ENCODE results near the gene CES5A.

DNA sequence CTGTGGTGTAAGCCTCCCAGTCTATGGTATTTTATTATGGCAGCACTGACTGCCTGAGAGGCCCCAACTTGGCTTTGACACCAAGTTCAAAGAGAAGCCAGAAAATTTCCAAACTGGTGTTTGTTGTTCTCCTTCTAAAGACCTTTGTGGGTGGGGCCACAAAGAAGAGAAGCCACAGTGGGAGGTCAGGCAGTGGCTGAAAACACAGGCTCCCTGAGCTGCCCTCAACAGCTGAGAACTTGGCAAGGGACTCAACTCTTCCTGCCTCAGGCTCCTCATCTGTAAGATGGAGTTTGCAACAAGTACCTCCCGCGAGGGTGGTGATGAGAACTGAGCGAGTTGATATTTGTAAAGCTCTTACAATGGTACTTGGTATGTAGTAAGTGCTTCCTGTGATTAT is 18.2 kb downstream of the CES5A start:
- TF ChIP-seq POLR2AphosphoS5 (IDR thresholded peaks at IDR 0.05; ENCODE audit: low read depth, low read length) (no peak), TAF1 (IDR thresholded peaks at IDR 0.05; ENCODE audit: borderline replicate concordance, insufficient read depth, low read length) (no peak), SIN3A (IDR thresholded peaks at IDR 0.05; ENCODE audit: borderline replicate concordance, insufficient read depth, low read length) (no peak)
